Testis (tissue), 3 donors: ENCODE results near the gene PSMC5. TPM values are rescaled to one million over a fixed set of nuclear protein-coding genes. Genes with fewer than 3 reads are reported as not detected.
"Not testable (repeated sequence)": the region's sequence is repeated elsewhere in the genome, so short reads cannot be mapped to it uniquely, and the experiment has no call there.

Source experiments
- DNase-seq: peaks from one replicate; pipeline ENCODE4 v3.0.0-alpha.2; 2019
- H3K27ac ChIP-seq, 2 donors: fragments of 200-600 bp; sonication (generic); one replicate each; pipeline ENCODE4 v1.5.1; 2019
- H3K27me3 ChIP-seq: fragments of 200-600 bp; sonication (generic); one replicate; pipeline ENCODE4 v1.5.1; 2019
- H3K36me3 ChIP-seq: fragments of 200-600 bp; sonication (generic); one replicate; pipeline ENCODE4 v1.5.1; 2017; ENCODE audit warnings: low read depth; ENCODE audit errors: missing control alignments
- H3K4me1 ChIP-seq: fragments of 200-600 bp; sonication (generic); one replicate; pipeline ENCODE4 v1.5.1; 2019
- H3K4me3 ChIP-seq, 2 donors: fragments of 200-600 bp; sonication (generic); one replicate each; pipeline ENCODE4 v1.5.1; 2017 to 2019
- H3K9me3 ChIP-seq: fragments of 200-600 bp; sonication (generic); one replicate; pipeline ENCODE4 v1.5.1; 2017
- POLR2A ChIP-seq: fragments of 450-650 bp; IDR thresholded peaks from one replicate; pipeline ENCODE4 v1.6.1; 2017; ENCODE audit warnings: antibody characterized with exemption, mild to moderate bottlenecking, moderate library complexity
- WGBS, 2 donors: methylation state at CpG; one replicate each; pipeline ENCODE4 v1.1.5; 2018; 5-methylcytosine and 5-hydroxymethylcytosine counted together
- intact Hi-C: fragments of 100-400 bp; cut with DNase I; formaldehyde crosslinking; loops from one replicate; pipeline ENCODE4 v1.15.1; 2023; ENCODE audit warnings: low total_unique reads
- polyA plus RNA-seq: library from polyadenylated mRNA; stranded (reverse); fragments of 350-450 nt; fragmentation: Illumina TruSeq; extraction: RNeasy Lipid Tissue Mini Kit (QIAGEN cat#74804); gene quantifications from one replicate; pipeline ENCODE4 v1.2.3, GENCODE V29; 2014; ENCODE audit warnings: low read depth, low replicate concordance; ENCODE audit not compliant: insufficient read depth
- total RNA-seq, 2 donors: library from RNA; depleted of rRNA; stranded (reverse); fragments of >200 nt; gene quantifications; one replicate each; pipeline ENCODE4 v1.2.3, GENCODE V29; 2016
- TF ChIP-seq, protein P1 (sequence below), 3 experiments: fragments of 450-650 bp in 2 of 3; fragments of 200-600 bp in 1 of 3; sonication (generic) in 1 of 3; IDR thresholded peaks; one replicate each; pipeline ENCODE4 v1.5.1; 2016 to 2019; ENCODE audit warnings: antibody characterized with exemption in 3 of 3, mild to moderate bottlenecking in 2 of 3, moderate library complexity in 1 of 3

Gene PSMC5
- total and polyA plus RNA-seq, 3 donors from 2014 or later = 121 to 269 (median 145) TPM

DNA sequence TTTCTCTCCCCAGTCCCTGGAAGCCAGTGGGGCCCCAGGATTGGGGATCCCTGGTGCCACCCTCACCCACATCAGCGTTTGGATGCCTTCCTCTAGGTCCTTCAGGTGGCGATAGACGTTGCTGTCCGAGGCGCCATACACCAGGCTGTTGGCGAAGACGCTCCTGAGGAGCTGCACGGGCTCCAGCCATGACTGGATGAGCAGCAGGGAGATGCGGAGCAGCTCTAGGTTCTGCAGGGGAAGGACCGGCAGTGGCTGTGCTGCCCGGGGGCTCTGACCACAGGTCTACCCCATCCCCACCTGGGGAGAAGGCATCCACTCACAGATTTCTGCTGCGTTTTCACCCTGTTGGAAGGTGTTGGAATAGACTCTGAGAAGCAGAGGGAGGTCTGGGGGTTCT is 53.5 kb downstream of the PSMC5 start:
- intact Hi-C loops = no loop called here
- 74 to 85% methylated on average over 8 to 12 of the region's 12 CpGs for WGBS, 2 donors

DNA sequence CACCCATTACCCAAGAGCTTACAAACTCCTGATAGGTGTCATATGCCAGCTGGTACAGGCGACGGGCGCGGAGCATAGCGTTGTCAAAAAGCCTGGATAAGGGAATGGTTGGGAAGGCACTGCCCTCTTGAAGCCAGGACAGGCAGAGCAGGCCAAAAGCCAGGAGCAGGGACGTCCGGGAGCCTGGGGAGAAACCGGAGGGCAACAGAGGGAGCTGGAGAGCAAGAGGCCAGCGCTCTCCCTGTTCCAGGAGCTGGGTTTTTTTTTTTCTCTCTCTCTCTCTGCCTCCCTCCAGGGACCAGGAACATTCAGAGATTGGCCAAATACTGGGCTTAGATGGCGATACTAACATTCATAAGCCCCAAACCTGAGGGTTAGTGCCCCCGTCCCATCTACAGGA is 54.1 kb downstream of the PSMC5 start:
- H3K36me3 ChIP-seq, H3K4me3 ChIP-seq, DNase-seq, H3K4me1 ChIP-seq, H3K27ac ChIP-seq, H3K9me3 ChIP-seq, intact Hi-C loops, H3K27me3 ChIP-seq: not testable (repeated sequence)
- WGBS, 2 donors = 54 to 67% methylated on average over 11 of the region's 11 CpGs

More for the DNA sequence above, 53.5 kb downstream of the PSMC5 start:
- no peak overlapping the region for H3K27ac ChIP-seq
- no peaks in the 10 kb centered on the region for H3K36me3 ChIP-seq
- TF ChIP-seq, protein P1, sequence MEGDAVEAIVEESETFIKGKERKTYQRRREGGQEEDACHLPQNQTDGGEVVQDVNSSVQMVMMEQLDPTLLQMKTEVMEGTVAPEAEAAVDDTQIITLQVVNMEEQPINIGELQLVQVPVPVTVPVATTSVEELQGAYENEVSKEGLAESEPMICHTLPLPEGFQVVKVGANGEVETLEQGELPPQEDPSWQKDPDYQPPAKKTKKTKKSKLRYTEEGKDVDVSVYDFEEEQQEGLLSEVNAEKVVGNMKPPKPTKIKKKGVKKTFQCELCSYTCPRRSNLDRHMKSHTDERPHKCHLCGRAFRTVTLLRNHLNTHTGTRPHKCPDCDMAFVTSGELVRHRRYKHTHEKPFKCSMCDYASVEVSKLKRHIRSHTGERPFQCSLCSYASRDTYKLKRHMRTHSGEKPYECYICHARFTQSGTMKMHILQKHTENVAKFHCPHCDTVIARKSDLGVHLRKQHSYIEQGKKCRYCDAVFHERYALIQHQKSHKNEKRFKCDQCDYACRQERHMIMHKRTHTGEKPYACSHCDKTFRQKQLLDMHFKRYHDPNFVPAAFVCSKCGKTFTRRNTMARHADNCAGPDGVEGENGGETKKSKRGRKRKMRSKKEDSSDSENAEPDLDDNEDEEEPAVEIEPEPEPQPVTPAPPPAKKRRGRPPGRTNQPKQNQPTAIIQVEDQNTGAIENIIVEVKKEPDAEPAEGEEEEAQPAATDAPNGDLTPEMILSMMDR (IDR thresholded peaks at IDR 0.05) = no peak
- TF ChIP-seq POLR2A = no peak
- no peak overlapping the region for H3K4me3 ChIP-seq
- DNase-seq = no peak
- no peaks in the 10 kb centered on the region for H3K4me1 ChIP-seq
- H3K9me3 ChIP-seq = no peaks in the 10 kb centered on the region
- H3K27me3 ChIP-seq = no peaks in the 10 kb centered on the region

Other genes starting within 250 kb of the PSMC5 start
- 10 to 100 TPM; 19.2 to 22.3 TPM for gene TACO1, start 226.5 kb upstream of the PSMC5 start, total RNA-seq
- gene TACO1, start 226.5 kb upstream of the PSMC5 start, polyA plus RNA-seq = 28.0 TPM
- gene MAP3K3, start 205.0 kb upstream of the PSMC5 start, total RNA-seq = 10 to 100 TPM; 57.5 to 57.7 TPM
- 46.0 TPM for gene MAP3K3, start 205.0 kb upstream of the PSMC5 start, polyA plus RNA-seq
- gene LIMD2, start 127.3 kb upstream of the PSMC5 start, total RNA-seq = 10 to 100 TPM; 21.9 to 22.9 TPM
- gene LIMD2, start 127.3 kb upstream of the PSMC5 start, polyA plus RNA-seq = 22.8 TPM
- gene STRADA, start 85.6 kb upstream of the PSMC5 start, total RNA-seq = 10 to 100 TPM; 55.3 to 78.7 TPM
- gene STRADA, start 85.6 kb upstream of the PSMC5 start, polyA plus RNA-seq = 142 TPM
- 10 to 100 TPM; 65.7 to 68.0 TPM for gene CCDC47, start 53.8 kb upstream of the PSMC5 start, total RNA-seq
- gene CCDC47, start 53.8 kb upstream of the PSMC5 start, polyA plus RNA-seq = 52.4 TPM
- 100 to 1,000 TPM; 173 to 203 TPM for gene DDX42, start 53.3 kb upstream of the PSMC5 start, total RNA-seq
- 124 TPM for gene DDX42, start 53.3 kb upstream of the PSMC5 start, polyA plus RNA-seq
- gene FTSJ3, start 232 bp downstream of the PSMC5 start, total RNA-seq = 10 to 100 TPM; 47.2 to 59.7 TPM
- 39.9 TPM for gene FTSJ3, start 232 bp downstream of the PSMC5 start, polyA plus RNA-seq
- 100 to 1,000 TPM; 121 to 122 TPM for gene SMARCD2, start 15.3 kb downstream of the PSMC5 start, total RNA-seq
- 95.2 TPM for gene SMARCD2, start 15.3 kb downstream of the PSMC5 start, polyA plus RNA-seq
- under 1 TPM in 1 of 2 donors, not detected in 1; 0.47 TPM for gene CSH2, start 46.2 kb downstream of the PSMC5 start, total RNA-seq
- not detected for gene CSH2, start 46.2 kb downstream of the PSMC5 start, polyA plus RNA-seq
- under 1 TPM in 1 of 2 donors, not detected in 1; 0.62 TPM for gene GH2, start 54.5 kb downstream of the PSMC5 start, total RNA-seq
- gene GH2, start 54.5 kb downstream of the PSMC5 start, polyA plus RNA-seq = not detected
- 1 to 10 TPM in 1 of 2 donors, under 1 TPM in 1; 0.71 to 1.2 TPM for gene CSH1, start 69.1 kb downstream of the PSMC5 start, total RNA-seq
- gene CSH1, start 69.1 kb downstream of the PSMC5 start, polyA plus RNA-seq = not detected
- gene CSHL1, start 83.8 kb downstream of the PSMC5 start, total RNA-seq = not detected
- not detected for gene CSHL1, start 83.8 kb downstream of the PSMC5 start, polyA plus RNA-seq
- gene GH1, start 91.4 kb downstream of the PSMC5 start, total RNA-seq = under 1 TPM in 1 of 2 donors, not detected in 1; 0.43 TPM
- not detected for gene GH1, start 91.4 kb downstream of the PSMC5 start, polyA plus RNA-seq
- gene CD79B, start 104.9 kb downstream of the PSMC5 start, total RNA-seq = under 1 TPM; 0.62 to 0.87 TPM
- gene CD79B, start 104.9 kb downstream of the PSMC5 start, polyA plus RNA-seq = 4.3 TPM
- 1 to 10 TPM; 2.3 to 2.8 TPM for gene SCN4A, start 145.5 kb downstream of the PSMC5 start, total RNA-seq
- gene SCN4A, start 145.5 kb downstream of the PSMC5 start, polyA plus RNA-seq = 2.0 TPM
- gene PRR29, start 170.9 kb downstream of the PSMC5 start, total RNA-seq = 10 to 100 TPM in 1 of 2 donors, 1 to 10 TPM in 1; 8.6 to 12.2 TPM
- gene PRR29, start 170.9 kb downstream of the PSMC5 start, polyA plus RNA-seq = 21.8 TPM
- 10 to 100 TPM in 1 of 2 donors, 1 to 10 TPM in 1; 5.2 to 11.3 TPM for gene ICAM2, start 193.2 kb downstream of the PSMC5 start, total RNA-seq
- gene ICAM2, start 193.2 kb downstream of the PSMC5 start, polyA plus RNA-seq = 12.1 TPM